ENCODE results near the gene FCAR.
"Not testable (repeated sequence)": the region's sequence is repeated elsewhere in the genome, so short reads cannot be mapped to it uniquely, and the experiment has no call there.

- TF ChIP-seq EZH2 (IDR thresholded peaks at IDR 0.05; ENCODE audit: insufficient read depth, poor library complexity, severe bottlenecking); EZH2phosphoT487 (IDR thresholded peaks at IDR 0.05; ENCODE audit: insufficient read depth, low read depth): not testable (repeated sequence)
Observed at GRCh38 chr19:54832496-54832895, 41.5 kb upstream of the FCAR start, which contains the start of gene KIR2DS4.
